HG02884 (cell line): ENCODE results near the gene ANKRD10.
"Not testable (repeated sequence)": the region's sequence is repeated elsewhere in the genome, so short reads cannot be mapped to it uniquely, and the experiment has no call there.

Experiments
- ATAC-seq: cut with Tn5 transposase; IDR thresholded peaks from one replicate; pipeline ENCODE4 v1.9.1; 2021; ENCODE audit warnings: mild to moderate bottlenecking, moderate library complexity; ENCODE audit not compliant: unreplicated experiment

Gene ANKRD10

GRCh38 chr13:110915057-110915873, at the start of gene ANKRD10:
Gene ANKRD10 (minus strand): TSS chr13:110915069. CDS start chr13:110914934, 135 bp downstream.
- ATAC-seq = peak; percentile 74

GRCh38 chr13:110964229-110965037, 49.6 kb upstream of the ANKRD10 start:
- no peak for ATAC-seq

- no peak for ATAC-seq
Measured at GRCh38 chr13:110963554-110963970, 48.7 kb upstream of the ANKRD10 start.

GRCh38 chr13:110961959-110962358, 47.1 kb upstream of the ANKRD10 start:
- no peak for ATAC-seq

- no peak for ATAC-seq
Measured at GRCh38 chr13:110960204-110960603, 45.3 kb upstream of the ANKRD10 start.

GRCh38 chr13:110957931-110958330, 43.1 kb upstream of the ANKRD10 start:
- no peak for ATAC-seq

GRCh38 chr13:110957181-110957884, 42.5 kb upstream of the ANKRD10 start:
- ATAC-seq = no peak

- ATAC-seq = not testable (repeated sequence)
Measured at GRCh38 chr13:110956216-110956615, 41.3 kb upstream of the ANKRD10 start.

GRCh38 chr13:110955608-110956007, 40.7 kb upstream of the ANKRD10 start:
- ATAC-seq = not testable (repeated sequence)

GRCh38 chr13:110955072-110955503, 40.2 kb upstream of the ANKRD10 start:
- peak; percentile 69 for ATAC-seq

GRCh38 chr13:110954533-110954920, 39.7 kb upstream of the ANKRD10 start:
- not testable (repeated sequence) for ATAC-seq

GRCh38 chr13:110953833-110954532, 39.1 kb upstream of the ANKRD10 start:
- no peak for ATAC-seq

GRCh38 chr13:110953416-110953815, 38.5 kb upstream of the ANKRD10 start:
- no peak for ATAC-seq

GRCh38 chr13:110952135-110952534, 37.3 kb upstream of the ANKRD10 start:
- ATAC-seq = peak; percentile 63

- no peak for ATAC-seq
Measured at GRCh38 chr13:110950819-110951570, 36.1 kb upstream of the ANKRD10 start.

GRCh38 chr13:110950356-110950755, 35.5 kb upstream of the ANKRD10 start:
- ATAC-seq = no peak

- no peak for ATAC-seq
Measured at GRCh38 chr13:110949628-110950027, 34.8 kb upstream of the ANKRD10 start.

GRCh38 chr13:110949116-110949515, 34.2 kb upstream of the ANKRD10 start:
- ATAC-seq = no peak

GRCh38 chr13:110947338-110947737, 32.5 kb upstream of the ANKRD10 start:
- not testable (repeated sequence) for ATAC-seq
